B cell (primary cell): Measurements from ENCODE around the gene KAT8. TPM values are rescaled to one million over a fixed set of nuclear protein-coding genes. Genes with fewer than 3 reads are reported as not detected.

Experiments used
- ATAC-seq: fragments of 200-7000 bp; cut with Tn5 transposase; one replicate; pipeline ENCODE4 v1.10.0; 2021; ENCODE audit warnings: low read depth, mild to moderate bottlenecking, moderate number of reproducible peaks, moderate library complexity
- CTCF ChIA-PET: fragments of 350-600 bp; sonication (Branson Sonifier 250); formaldehyde crosslinking; loops from one replicate; lab custom pipeline; 2021; ENCODE audit warnings: antibody characterized with exemption, inconsistent platforms; lab: Charles Lee
- POLR2A ChIA-PET: fragments of 350-600 bp; sonication (Branson Sonifier 250); formaldehyde crosslinking; loops from one replicate; lab custom pipeline; 2021; ENCODE audit warnings: antibody characterized with exemption; lab: Charles Lee
- DNase-seq: peaks from one replicate; pipeline ENCODE4 v3.0.0; 2013
- H2AFZ ChIP-seq: 2 replicates; pipeline ENCODE4 v1.6.1; 2012; ENCODE audit warnings: mild to moderate bottlenecking, low read depth, low read length; ENCODE audit not compliant: insufficient read depth, poor library complexity, severe bottlenecking
- H3K27ac ChIP-seq, 2 donors: 1 replicate in 1 of 2; 2 replicates in 1 of 2; pipeline ENCODE4 v1.5.1; 2012 to 2013; ENCODE audit warnings: low read length in 2 of 2, mild to moderate bottlenecking in 2 of 2, moderate library complexity in 1 of 2
- H3K27me3 ChIP-seq, 4 experiments: fragments of 200-600 bp in 1 of 4; sonication (generic) in 1 of 4; replicated peaks in 1 of 4; 1 replicate in 2 of 4; 2 replicates in 2 of 4; pipeline versions ENCODE4 v1.6.1 to v1.7.0; 2013 to 2016; ENCODE audit warnings: low read length in 3 of 4, mild to moderate bottlenecking in 2 of 4, mixed read lengths in 1 of 4, moderate library complexity in 1 of 4; ENCODE audit not compliant: insufficient read depth in 4 of 4, control insufficient read depth in 3 of 4; ENCODE audit errors: control extremely low read depth in 1 of 4
- H3K36me3 ChIP-seq, 2 experiments: replicated peaks in 1 of 2; 1 replicate in 1 of 2; 2 replicates in 1 of 2; pipeline versions ENCODE4 v1.6.1 to v1.7.1; 2013; ENCODE audit warnings: low read length in 1 of 2; ENCODE audit not compliant: insufficient read depth in 2 of 2, control insufficient read depth in 1 of 2; ENCODE audit errors: control extremely low read depth in 1 of 2, extremely low read depth in 1 of 2
- H3K4me1 ChIP-seq, 2 donors: fragments of 200-600 bp in 1 of 2; sonication (generic) in 1 of 2; 1 replicate in 1 of 2; 2 replicates in 1 of 2; pipeline versions ENCODE4 v1.5.1 to v1.6.1; 2013 to 2017; ENCODE audit warnings: low read length in 2 of 2; ENCODE audit not compliant: control insufficient read depth in 2 of 2, insufficient read depth in 2 of 2
- H3K4me2 ChIP-seq: replicated peaks from 2 replicates; pipeline ENCODE3; 2012; ENCODE audit warnings: mild to moderate bottlenecking, low read depth, low read length; ENCODE audit not compliant: poor library complexity, severe bottlenecking
- H3K4me3 ChIP-seq, 5 experiments: fragments of 200-600 bp in 1 of 5; sonication (generic) in 1 of 5; 1 replicate in 3 of 5; 2 replicates in 2 of 5; pipeline versions ENCODE4 v1.5.1 to v1.7.0; 2011 to 2016; ENCODE audit warnings: low read length in 4 of 5, mild to moderate bottlenecking in 4 of 5, low read depth in 2 of 5, control low read depth in 1 of 5, moderate library complexity in 1 of 5; ENCODE audit not compliant: insufficient read depth in 1 of 5; ENCODE audit errors: control extremely low read depth in 1 of 5, extremely low read depth in 1 of 5
- H3K79me2 ChIP-seq: fragments of 200-600 bp; sonication (generic); one replicate; pipeline ENCODE4 v1.6.0; 2016; ENCODE audit warnings: low read length; ENCODE audit not compliant: control insufficient read depth, insufficient read depth
- H3K9ac ChIP-seq: fragments of 200-600 bp; sonication (generic); 2 replicates; pipeline ENCODE4 v1.6.1; 2017; ENCODE audit warnings: mild to moderate bottlenecking, low read length, moderate library complexity
- H3K9me3 ChIP-seq, 3 donors: one replicate each; pipeline versions ENCODE4 v1.6.1 to v1.7.1; 2013; ENCODE audit warnings: low read length in 2 of 3; ENCODE audit not compliant: control insufficient read depth in 2 of 3, insufficient read depth in 1 of 3; ENCODE audit errors: control extremely low read depth in 1 of 3
- H4K20me1 ChIP-seq: 2 replicates; pipeline ENCODE4 v1.6.0; 2012; ENCODE audit warnings: mild to moderate bottlenecking, low read length; ENCODE audit not compliant: insufficient read depth, control insufficient read depth, poor library complexity, severe bottlenecking
- H3K27ac Mint-ChIP-seq: one replicate; pipeline ENCODE4 v1.8.0; 2021; ENCODE audit warnings: mixed read lengths
- H3K27me3 Mint-ChIP-seq: one replicate; pipeline ENCODE4 v1.8.0; 2021; ENCODE audit warnings: mixed read lengths
- H3K4me1 Mint-ChIP-seq: one replicate; pipeline ENCODE4 v1.8.0; 2021; ENCODE audit warnings: mixed read lengths
- H3K4me3 Mint-ChIP-seq: one replicate; pipeline ENCODE4 v1.8.0; 2021; ENCODE audit warnings: mixed read lengths
- H3K9me3 Mint-ChIP-seq: one replicate; pipeline ENCODE4 v1.8.0; 2022; ENCODE audit warnings: mixed read lengths; ENCODE audit not compliant: insufficient read depth
- CTCF ChIP-seq: fragments of 200-600 bp; IDR thresholded peaks from one replicate; pipeline ENCODE4 v1.8.0; 2022; ENCODE audit warnings: antibody characterized with exemption, mild to moderate bottlenecking
- EZH2 ChIP-seq: IDR thresholded peaks from 2 replicates; pipeline ENCODE4 v1.6.1; 2012; ENCODE audit warnings: borderline replicate concordance, low read depth, mild to moderate bottlenecking, moderate library complexity, low read length; ENCODE audit not compliant: insufficient read depth, poor library complexity, severe bottlenecking
- WGBS: methylation state at CpG from one replicate; pipeline ENCODE4 v1.1.5; 2013; ENCODE audit warnings: missing lambda C conversion rate; ENCODE audit not compliant: insufficient coverage; 5-methylcytosine and 5-hydroxymethylcytosine counted together
- intact Hi-C: fragments of 100-400 bp; cut with micrococcal nuclease; formaldehyde crosslinking; loops from one replicate; pipeline ENCODE4 v1.10.0; 2022
- polyA plus RNA-seq: library from polyadenylated mRNA; depleted of rRNA; stranded (reverse); fragments of >200 nt; gene quantifications from 2 replicates; pipeline ENCODE4 v1.2.3, GENCODE V29; 2012
- total RNA-seq, 2 donors: library from RNA; stranded (reverse); fragments of 120-200 nt in 1 of 2; gene quantifications; 1 replicate in 1 of 2; 2 replicates in 1 of 2; pipeline versions ENCODE4 v1.2.3 to v1.2.4, GENCODE V29; 2013 to 2022

Gene KAT8
- total and polyA plus RNA-seq, 2 donors (not counting 1 experiment from before 2014, with no cell fraction given), result 100.0 to 102 TPM

- no peak overlapping the region for H3K9ac ChIP-seq
- no peak overlapping the region for H3K4me3 ChIP-seq
- H3K27me3 ChIP-seq, result peaks cover 0 to 3% (median 0%) of the 10 kb centered on the region in 4 experiments
- 76% methylated on average over 37 of the region's 40 CpGs for WGBS
- CTCF ChIA-PET, result no interaction called here
- no peak overlapping the region for H3K27ac ChIP-seq
- no peak overlapping the region for H2AFZ ChIP-seq
- Mint-ChIP-seq H3K27me3 (peaks cover 13% of the 10 kb centered on the region), H3K4me3 (no peak overlapping the region), H3K9me3 (no peaks in the 10 kb centered on the region), H3K27ac (no peak overlapping the region), H3K4me1 (peaks cover 5% of the 10 kb centered on the region)
- no peak overlapping the region for H3K4me2 ChIP-seq
- POLR2A ChIA-PET, result interaction anchor here (0.5 kb wide), 1 partner anchor 132 kb away, joined by 4 read pairs; no protein-coding TSS in a partner anchor
- H3K36me3 ChIP-seq, result no peaks in the 10 kb centered on the region
- H3K4me1 ChIP-seq, result peaks cover 0 to 2% of the 10 kb centered on the region in 2 donors
- no peaks in the 10 kb centered on the region for H4K20me1 ChIP-seq
- TF ChIP-seq EZH2, result no peak
- TF ChIP-seq CTCF, result no peak
- no peak for ATAC-seq
- intact Hi-C loops, result no loop called here
- H3K79me2 ChIP-seq, result no peaks in the 10 kb centered on the region
- H3K9me3 ChIP-seq, result no peaks in the 10 kb centered on the region
- DNase-seq, result no peak
These were observed 30.8 kb downstream of the KAT8 start for GRCh38 chr16:31148281-31148728.

DNA sequence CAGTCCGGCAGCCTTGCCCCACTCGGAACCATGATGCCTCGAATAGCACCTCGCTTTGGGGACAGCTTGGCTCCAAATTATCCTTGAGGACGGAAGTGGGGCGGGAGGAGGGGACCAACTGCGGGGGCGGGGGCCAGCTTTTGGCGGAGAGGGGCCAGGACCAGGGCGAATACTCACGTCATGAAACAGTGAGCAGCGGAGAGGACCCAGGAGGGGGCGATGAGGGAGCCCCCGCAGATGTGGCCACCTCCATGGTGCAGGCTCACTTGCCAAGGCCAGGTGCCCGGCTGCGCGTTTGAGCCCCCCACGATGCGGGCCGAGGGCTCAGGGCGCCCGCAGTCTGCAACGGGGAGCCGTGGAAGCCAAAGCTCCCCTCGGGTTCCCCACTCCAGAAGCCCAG lies 31.4 kb downstream of the KAT8 start:
- no peak overlapping the region for H3K4me3 Mint-ChIP-seq
- Histone ChIP-seq H3K27me3 (peaks cover 0 to 3% (median 1%) of the 10 kb centered on the region in 4 experiments), H3K9me3 (no peaks in the 10 kb centered on the region), H3K27ac (no peak overlapping the region), H3K4me2 (no peak overlapping the region), H3K4me3 (no peak overlapping the region), H3K79me2 (no peaks in the 10 kb centered on the region), H4K20me1 (no peaks in the 10 kb centered on the region), H3K9ac (no peak overlapping the region), H2AFZ (no peak overlapping the region), H3K36me3 (no peaks in the 10 kb centered on the region), H3K4me1 (no peaks in the 10 kb centered on the region)
- WGBS, result 97% methylated on average over 25 of the region's 25 CpGs
- no peaks in the 10 kb centered on the region for H3K9me3 Mint-ChIP-seq
- intact Hi-C loops, result no loop called here
- no peak overlapping the region for H3K27ac Mint-ChIP-seq
- no peaks in the 10 kb centered on the region for H3K4me1 Mint-ChIP-seq
- POLR2A ChIA-PET, result no interaction called here
- H3K27me3 Mint-ChIP-seq, result peaks cover 13% of the 10 kb centered on the region
- CTCF ChIA-PET, result no interaction called here
- DNase-seq, result no peak
- TF ChIP-seq CTCF (no peak), EZH2 (no peak)
- ATAC-seq, result no peak
